ENCODE results near the gene LYPD5. TPM values are rescaled to one million over a fixed set of nuclear protein-coding genes. Genes with fewer than 3 reads are reported as not detected.

LYPD5 gene
- total RNA-seq, 1 donor from 2014 or later, result not detected

- H3K27me3 Mint-ChIP-seq (ENCODE audit: low read depth, unreplicated experiment), result peaks cover 62% of the 10 kb centered on the region
- Histone ChIP-seq H3K4me3 (ENCODE audit: insufficient read depth, low read depth, low read length) (peak overlapping the region; percentile 51), H3K4me2 (ENCODE audit: low read length) (peak overlapping the region; percentile 88)
Observed at GRCh38 chr19:43798026-43798545, 4.2 kb downstream of the LYPD5 start.

GRCh38 chr19:43797556-43797955 lies 4.7 kb downstream of the LYPD5 start:
- Mint-ChIP-seq H3K4me1 (ENCODE audit: low read depth, unreplicated experiment) (no peaks in the 10 kb centered on the region), H3K9me3 (ENCODE audit: unreplicated experiment) (peaks cover 10% of the 10 kb centered on the region), H3K4me3 (ENCODE audit: unreplicated experiment) (no peak overlapping the region), H3K27ac (ENCODE audit: unreplicated experiment) (no peak overlapping the region), H3K27me3 (ENCODE audit: low read depth, unreplicated experiment) (peaks cover 62% of the 10 kb centered on the region), H3K36me3 (ENCODE audit: low read depth, unreplicated experiment) (no peaks in the 10 kb centered on the region)
- Histone ChIP-seq H3K27me3 (ENCODE audit: insufficient read depth, low read length) (peaks cover 22% of the 10 kb centered on the region), H3K27ac (ENCODE audit: low read depth, low read length) (no peak overlapping the region), H4K20me1 (ENCODE audit: insufficient read depth, low read length) (no peaks in the 10 kb centered on the region), H3K4me1 (ENCODE audit: insufficient read depth, low read length) (peaks cover 6% of the 10 kb centered on the region), H3K9me3 (ENCODE audit: insufficient read depth, low read depth, low read length) (peaks cover 4% of the 10 kb centered on the region), H2AFZ (ENCODE audit: low read depth, low read length) (no peak overlapping the region), H3K4me3 (ENCODE audit: insufficient read depth, low read depth, low read length) (no peak overlapping the region), H3K79me2 (ENCODE audit: insufficient read depth, low read length) (no peaks in the 10 kb centered on the region), H3K36me3 (ENCODE audit: insufficient read depth, low read length) (no peaks in the 10 kb centered on the region), H3K4me2 (ENCODE audit: low read length) (no peak overlapping the region), H3K9ac (ENCODE audit: low read length) (no peak overlapping the region)
- DNase-seq (ENCODE audit: low read depth) (no peak), FAIRE-seq (no peak)
- no peak for TF ChIP-seq EZH2 (IDR thresholded peaks at IDR 0.05; ENCODE audit: insufficient read depth, low read length)
- no peak for TF ChIP-seq CTCF (IDR thresholded peaks at IDR 0.05; ENCODE audit: insufficient read depth, low read depth, low read length)

More at GRCh38 chr19:43798026-43798545, 4.2 kb downstream of the LYPD5 start:
- peaks cover 10% of the 10 kb centered on the region for H3K9me3 Mint-ChIP-seq (ENCODE audit: unreplicated experiment)
- peaks cover 4% of the 10 kb centered on the region for H3K9me3 ChIP-seq (ENCODE audit: insufficient read depth, low read depth, low read length)
- H3K27ac ChIP-seq (ENCODE audit: low read depth, low read length), result no peak overlapping the region
- no peaks in the 10 kb centered on the region for H3K4me1 Mint-ChIP-seq (ENCODE audit: low read depth, unreplicated experiment)
- no peaks in the 10 kb centered on the region for H4K20me1 ChIP-seq (ENCODE audit: insufficient read depth, low read length)
- DNase-seq (ENCODE audit: low read depth) (no peak), FAIRE-seq (no peak)
- peaks cover 25% of the 10 kb centered on the region for H3K27me3 ChIP-seq (ENCODE audit: insufficient read depth, low read length)
- no peaks in the 10 kb centered on the region for H3K79me2 ChIP-seq (ENCODE audit: insufficient read depth, low read length)
- peaks cover 6% of the 10 kb centered on the region for H3K4me1 ChIP-seq (ENCODE audit: insufficient read depth, low read length)
- TF ChIP-seq EZH2 (IDR thresholded peaks at IDR 0.05; ENCODE audit: insufficient read depth, low read length) (no peak), CTCF (IDR thresholded peaks at IDR 0.05; ENCODE audit: insufficient read depth, low read depth, low read length) (no peak)
- H3K36me3 ChIP-seq (ENCODE audit: insufficient read depth, low read length), result no peaks in the 10 kb centered on the region
- peak overlapping the region; percentile 75 for H2AFZ ChIP-seq (ENCODE audit: low read depth, low read length)
- H3K27ac Mint-ChIP-seq (ENCODE audit: unreplicated experiment), result no peak overlapping the region
- no peak overlapping the region for H3K4me3 Mint-ChIP-seq (ENCODE audit: unreplicated experiment)
- H3K36me3 Mint-ChIP-seq (ENCODE audit: low read depth, unreplicated experiment), result no peaks in the 10 kb centered on the region
- H3K9ac ChIP-seq (ENCODE audit: low read length), result peak overlapping the region; percentile 27

GRCh38 chr19:43797118-43797517 lies 5.1 kb downstream of the LYPD5 start:
- Histone ChIP-seq H4K20me1 (ENCODE audit: insufficient read depth, low read length) (no peaks in the 10 kb centered on the region), H3K27me3 (ENCODE audit: insufficient read depth, low read length) (peaks cover 22% of the 10 kb centered on the region), H3K4me1 (ENCODE audit: insufficient read depth, low read length) (peaks cover 6% of the 10 kb centered on the region), H3K4me2 (ENCODE audit: low read length) (no peak overlapping the region), H3K27ac (ENCODE audit: low read depth, low read length) (no peak overlapping the region), H3K9ac (ENCODE audit: low read length) (no peak overlapping the region), H2AFZ (ENCODE audit: low read depth, low read length) (no peak overlapping the region), H3K36me3 (ENCODE audit: insufficient read depth, low read length) (no peaks in the 10 kb centered on the region), H3K4me3 (ENCODE audit: insufficient read depth, low read depth, low read length) (no peak overlapping the region), H3K9me3 (ENCODE audit: insufficient read depth, low read depth, low read length) (peaks cover 4% of the 10 kb centered on the region), H3K79me2 (ENCODE audit: insufficient read depth, low read length) (no peaks in the 10 kb centered on the region)
- Mint-ChIP-seq H3K9me3 (ENCODE audit: unreplicated experiment) (peaks cover 10% of the 10 kb centered on the region), H3K27ac (ENCODE audit: unreplicated experiment) (no peak overlapping the region), H3K27me3 (ENCODE audit: low read depth, unreplicated experiment) (peaks cover 63% of the 10 kb centered on the region), H3K4me3 (ENCODE audit: unreplicated experiment) (no peak overlapping the region), H3K36me3 (ENCODE audit: low read depth, unreplicated experiment) (no peaks in the 10 kb centered on the region), H3K4me1 (ENCODE audit: low read depth, unreplicated experiment) (no peaks in the 10 kb centered on the region)
- no peak for TF ChIP-seq EZH2 (IDR thresholded peaks at IDR 0.05; ENCODE audit: insufficient read depth, low read length)
- no peak for TF ChIP-seq CTCF (IDR thresholded peaks at IDR 0.05; ENCODE audit: insufficient read depth, low read depth, low read length)
- DNase-seq (ENCODE audit: low read depth) (no peak), FAIRE-seq (no peak)

Data from astrocyte (in vitro differentiated cells and primary cell).